ENCODE results near the gene SMTNL1.
A peak's percentile ranks its signal among the peaks of the same experiment; 100 is the strongest.
"Not testable (repeated sequence)": the region's sequence is repeated elsewhere in the genome, so short reads cannot be mapped to it uniquely, and the experiment has no call there.

Gene SMTNL1

GRCh38 chr11:57521116-57521515 is 16.3 kb upstream of the SMTNL1 start:
- TF ChIP-seq, protein P1, sequence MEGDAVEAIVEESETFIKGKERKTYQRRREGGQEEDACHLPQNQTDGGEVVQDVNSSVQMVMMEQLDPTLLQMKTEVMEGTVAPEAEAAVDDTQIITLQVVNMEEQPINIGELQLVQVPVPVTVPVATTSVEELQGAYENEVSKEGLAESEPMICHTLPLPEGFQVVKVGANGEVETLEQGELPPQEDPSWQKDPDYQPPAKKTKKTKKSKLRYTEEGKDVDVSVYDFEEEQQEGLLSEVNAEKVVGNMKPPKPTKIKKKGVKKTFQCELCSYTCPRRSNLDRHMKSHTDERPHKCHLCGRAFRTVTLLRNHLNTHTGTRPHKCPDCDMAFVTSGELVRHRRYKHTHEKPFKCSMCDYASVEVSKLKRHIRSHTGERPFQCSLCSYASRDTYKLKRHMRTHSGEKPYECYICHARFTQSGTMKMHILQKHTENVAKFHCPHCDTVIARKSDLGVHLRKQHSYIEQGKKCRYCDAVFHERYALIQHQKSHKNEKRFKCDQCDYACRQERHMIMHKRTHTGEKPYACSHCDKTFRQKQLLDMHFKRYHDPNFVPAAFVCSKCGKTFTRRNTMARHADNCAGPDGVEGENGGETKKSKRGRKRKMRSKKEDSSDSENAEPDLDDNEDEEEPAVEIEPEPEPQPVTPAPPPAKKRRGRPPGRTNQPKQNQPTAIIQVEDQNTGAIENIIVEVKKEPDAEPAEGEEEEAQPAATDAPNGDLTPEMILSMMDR (IDR thresholded peaks at IDR 0.05; ENCODE audit: extremely low read depth, missing control alignments), result no peak
- no peak for DNase-seq (ENCODE audit: low spot score)

DNA sequence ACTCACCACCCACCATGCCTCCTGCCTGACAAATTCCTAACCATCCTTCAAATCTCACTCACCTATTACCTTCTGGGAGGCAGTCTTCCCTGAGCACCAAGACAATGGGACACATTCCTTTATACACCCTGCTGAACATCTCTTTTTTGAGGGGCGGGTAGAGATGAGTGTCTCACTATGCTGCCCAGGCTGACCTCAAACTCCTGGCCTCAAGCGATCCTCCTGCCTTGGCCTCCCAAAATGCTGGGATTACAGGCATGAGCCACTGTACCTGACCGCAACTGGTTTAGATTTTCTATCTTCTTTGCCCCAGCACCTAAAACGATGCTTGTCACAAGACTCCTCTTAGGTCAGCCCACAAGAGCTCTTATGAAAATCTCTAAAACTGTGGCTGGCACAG is 14.0 kb upstream of the SMTNL1 start:
- TF ChIP-seq, protein P1 (IDR thresholded peaks at IDR 0.05; ENCODE audit: extremely low read depth, missing control alignments), result no peak
- DNase-seq (ENCODE audit: low spot score), result no peak

DNA sequence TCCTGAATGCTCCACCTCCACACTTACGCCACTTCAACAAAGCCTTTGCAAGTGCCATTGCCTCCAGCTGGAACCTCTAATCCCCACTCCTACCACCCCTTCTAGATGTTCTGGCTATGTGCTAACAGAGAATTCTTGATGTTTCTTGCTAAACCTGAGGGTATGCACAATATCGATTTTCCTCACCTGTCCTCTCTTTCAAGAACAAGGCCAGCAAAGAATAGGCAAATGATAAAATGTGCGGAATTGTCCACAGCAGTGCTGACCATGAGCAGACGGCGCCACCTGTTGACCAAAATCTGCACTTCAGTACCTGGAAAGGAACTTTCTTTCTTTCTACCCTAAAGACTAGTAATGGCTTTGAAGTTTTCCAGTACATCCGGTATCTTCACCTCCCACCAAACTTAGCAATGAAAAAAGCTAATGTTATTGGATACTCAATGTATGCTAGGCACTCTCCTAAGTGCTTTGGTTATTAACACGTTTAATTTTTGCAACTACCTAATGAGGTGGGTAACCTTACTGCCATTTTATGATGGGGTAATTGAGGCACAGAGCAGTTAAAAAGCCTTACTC is 10.3 kb upstream of the SMTNL1 start:
- DNase-seq (ENCODE audit: low spot score), result peak; percentile 45
- TF ChIP-seq, protein P1 (IDR thresholded peaks at IDR 0.05; ENCODE audit: extremely low read depth, missing control alignments), result peak; percentile 86

GRCh38 chr11:57529012-57529411 is 8.4 kb upstream of the SMTNL1 start:
- TF ChIP-seq, protein P1 (IDR thresholded peaks at IDR 0.05; ENCODE audit: extremely low read depth, missing control alignments), result no peak
- no peak for DNase-seq (ENCODE audit: low spot score)

GRCh38 chr11:57530215-57530595 is 7.2 kb upstream of the SMTNL1 start:
- TF ChIP-seq, protein P1 (IDR thresholded peaks at IDR 0.05; ENCODE audit: extremely low read depth, missing control alignments), result no peak
- DNase-seq (ENCODE audit: low spot score), result no peak

DNA sequence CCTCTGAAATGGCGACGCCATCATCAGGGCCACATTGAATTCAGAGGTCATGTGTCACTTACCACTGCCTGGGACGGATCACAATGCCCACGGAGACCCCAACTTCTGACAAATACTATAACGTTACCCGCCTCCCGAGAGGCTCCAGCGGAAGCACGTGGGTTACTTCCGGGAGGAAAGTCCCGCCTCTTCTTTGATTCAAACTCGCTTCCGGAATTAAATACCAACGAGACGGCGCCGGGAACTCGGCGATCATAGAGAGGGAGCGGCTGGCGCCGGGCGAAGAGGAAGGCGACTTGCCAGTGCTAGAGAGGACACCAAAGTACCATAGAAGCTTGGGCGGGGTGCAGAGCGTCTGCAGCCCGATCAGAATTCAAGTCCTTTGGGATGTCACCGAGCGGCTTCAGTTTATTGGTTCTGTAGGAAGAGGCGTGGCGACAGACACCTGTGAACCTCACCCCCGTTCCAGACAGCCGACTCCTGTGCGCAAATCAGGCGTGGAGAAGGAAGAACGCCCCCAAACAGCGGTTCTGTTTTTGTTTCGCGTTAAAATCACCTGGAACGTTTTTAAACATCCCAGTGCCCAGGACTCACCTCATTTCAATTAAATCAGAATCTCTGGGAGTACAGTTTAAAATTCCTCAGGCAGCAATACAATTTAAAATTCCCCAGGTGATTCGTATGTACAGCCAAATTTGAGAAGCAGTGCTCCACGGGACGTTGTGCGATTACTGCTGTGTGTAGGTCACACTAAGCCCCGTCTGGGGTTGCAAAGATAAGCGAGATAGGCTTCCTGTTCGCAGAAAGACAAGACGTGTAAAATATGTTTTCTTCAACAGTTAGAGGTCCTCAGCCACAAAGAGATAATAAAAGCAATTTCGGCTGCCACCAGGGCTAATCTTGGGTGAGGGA is 6.5 kb upstream of the SMTNL1 start, which contains the start of gene TIMM10:
Gene TIMM10, minus strand, starts transcription at position 159 of the 912 bp plus-strand sequence. CDS start 565 bp downstream, outside the sequence.
- peak; percentile 90 for DNase-seq (ENCODE audit: low spot score)
- TF ChIP-seq, protein P1 (IDR thresholded peaks at IDR 0.05; ENCODE audit: extremely low read depth, missing control alignments), result no peak

DNA sequence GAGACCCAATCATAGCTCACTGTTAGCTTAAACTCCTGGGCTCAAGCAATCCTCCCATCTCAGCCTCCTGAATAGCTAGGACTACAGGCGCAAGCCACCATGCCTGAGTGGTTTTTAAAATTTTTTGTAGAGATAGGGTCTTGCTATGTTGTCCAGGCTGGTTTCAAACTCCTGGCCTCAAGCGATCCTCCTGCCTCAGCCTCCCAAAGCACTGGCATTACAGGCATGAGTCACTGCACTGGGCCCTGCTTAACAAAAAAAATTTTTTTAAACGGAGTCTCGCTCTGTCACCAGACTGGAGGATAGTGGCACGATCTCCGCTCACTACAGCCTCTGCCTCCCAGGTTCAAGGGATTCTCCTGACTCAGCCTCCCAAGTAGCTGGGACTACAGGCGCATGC is 2.9 kb upstream of the SMTNL1 start:
- not testable (repeated sequence) for DNase-seq (ENCODE audit: low spot score)

Data from GM20000 (cell line).